HG02571 (cell line): ENCODE measurements around the gene PDZD4.

ENCODE experiments used
- ATAC-seq: cut with Tn5 transposase; IDR thresholded peaks from one replicate; pipeline ENCODE4 v1.9.1; 2021; ENCODE audit warnings: mild to moderate bottlenecking, moderate library complexity; ENCODE audit not compliant: unreplicated experiment

PDZD4 gene

GRCh38 chrX:153829799-153830639 is at the start of gene PDZD4:
Gene PDZD4 (minus strand): TSS chrX:153830544. CDS start chrX:153830298, 246 bp downstream.
- ATAC-seq = no peak

GRCh38 chrX:153879741-153880439 is 49.5 kb upstream of the PDZD4 start:
- ATAC-seq = no peak

- ATAC-seq = no peak
Observed at GRCh38 chrX:153878969-153879653, 48.8 kb upstream of the PDZD4 start.

GRCh38 chrX:153878345-153878744 is 48.0 kb upstream of the PDZD4 start:
- no peak for ATAC-seq

- ATAC-seq = no peak
Observed at GRCh38 chrX:153877571-153878261, 47.4 kb upstream of the PDZD4 start.

GRCh38 chrX:153876112-153876491 is 45.8 kb upstream of the PDZD4 start:
- ATAC-seq = no peak

- ATAC-seq = no peak
Observed at GRCh38 chrX:153875391-153876111, 45.2 kb upstream of the PDZD4 start.

GRCh38 chrX:153874366-153875125 is 44.2 kb upstream of the PDZD4 start:
- ATAC-seq = no peak

GRCh38 chrX:153874085-153874365 is 43.7 kb upstream of the PDZD4 start:
- ATAC-seq = no peak

GRCh38 chrX:153873282-153874084 is 43.1 kb upstream of the PDZD4 start:
- ATAC-seq = no peak

- no peak for ATAC-seq
Observed at GRCh38 chrX:153871946-153872878, 41.9 kb upstream of the PDZD4 start.

- ATAC-seq = no peak
Observed at GRCh38 chrX:153871451-153871850, 41.1 kb upstream of the PDZD4 start.

- ATAC-seq = no peak
Observed at GRCh38 chrX:153870791-153871360, 40.5 kb upstream of the PDZD4 start.

- ATAC-seq = no peak
Observed at GRCh38 chrX:153870288-153870690, 39.9 kb upstream of the PDZD4 start.

GRCh38 chrX:153869473-153870287 is 39.3 kb upstream of the PDZD4 start:
- ATAC-seq = no peak

- no peak for ATAC-seq
Observed at GRCh38 chrX:153868576-153869472, 38.5 kb upstream of the PDZD4 start.
